Activated naive CD8-positive, alpha-beta T cell treated with anti-CD3 and anti-CD28 coated beads, Interleukin-2, amount 10 ng/mL, durations not matched to agents 7 days and 5 days (primary cell): ENCODE measurements around the gene CHST13. TPM values are rescaled to one million over a fixed set of nuclear protein-coding genes. Genes with fewer than 3 reads are reported as not detected.

Source experiments
- ATAC-seq: fragments of 150-1000 bp; cut with Tn5 transposase; one replicate; pipeline ENCODE4 v1.10.0; 2021; ENCODE audit warnings: low read depth, moderate library complexity
- POLR2A ChIA-PET: fragments of 350-600 bp; sonication (Branson Sonifier 250); formaldehyde crosslinking; loops from one replicate; lab custom pipeline; 2021; ENCODE audit warnings: antibody characterized with exemption; lab: Charles Lee
- DNase-seq: peaks from one replicate; pipeline ENCODE4 v3.0.0; 2021
- H3K27ac Mint-ChIP-seq: one replicate; pipeline ENCODE4 v1.8.0; 2022; ENCODE audit warnings: mild to moderate bottlenecking, mixed read lengths
- H3K27me3 Mint-ChIP-seq: one replicate; pipeline ENCODE4 v1.8.0; 2022; ENCODE audit warnings: mild to moderate bottlenecking, moderate library complexity, mixed read lengths
- H3K36me3 Mint-ChIP-seq: one replicate; pipeline ENCODE4 v1.8.0; 2021; ENCODE audit warnings: mild to moderate bottlenecking, mixed read lengths
- H3K4me1 Mint-ChIP-seq: one replicate; pipeline ENCODE4 v1.8.0; 2021; ENCODE audit warnings: mixed read lengths
- H3K4me3 Mint-ChIP-seq: one replicate; pipeline ENCODE4 v1.8.0; 2022; ENCODE audit warnings: mild to moderate bottlenecking, moderate library complexity, mixed read lengths
- H3K9me3 Mint-ChIP-seq: one replicate; pipeline ENCODE4 v1.8.0; 2021; ENCODE audit warnings: mixed read lengths
- total RNA-seq, 2 experiments: library from RNA; stranded (reverse); gene quantifications; one replicate each; pipeline ENCODE4 v1.2.3, GENCODE V29; 2021

The CHST13 gene
- total RNA-seq, 2 experiments from 2014 or later, result 0.28 TPM; not detected in 1

DNA sequence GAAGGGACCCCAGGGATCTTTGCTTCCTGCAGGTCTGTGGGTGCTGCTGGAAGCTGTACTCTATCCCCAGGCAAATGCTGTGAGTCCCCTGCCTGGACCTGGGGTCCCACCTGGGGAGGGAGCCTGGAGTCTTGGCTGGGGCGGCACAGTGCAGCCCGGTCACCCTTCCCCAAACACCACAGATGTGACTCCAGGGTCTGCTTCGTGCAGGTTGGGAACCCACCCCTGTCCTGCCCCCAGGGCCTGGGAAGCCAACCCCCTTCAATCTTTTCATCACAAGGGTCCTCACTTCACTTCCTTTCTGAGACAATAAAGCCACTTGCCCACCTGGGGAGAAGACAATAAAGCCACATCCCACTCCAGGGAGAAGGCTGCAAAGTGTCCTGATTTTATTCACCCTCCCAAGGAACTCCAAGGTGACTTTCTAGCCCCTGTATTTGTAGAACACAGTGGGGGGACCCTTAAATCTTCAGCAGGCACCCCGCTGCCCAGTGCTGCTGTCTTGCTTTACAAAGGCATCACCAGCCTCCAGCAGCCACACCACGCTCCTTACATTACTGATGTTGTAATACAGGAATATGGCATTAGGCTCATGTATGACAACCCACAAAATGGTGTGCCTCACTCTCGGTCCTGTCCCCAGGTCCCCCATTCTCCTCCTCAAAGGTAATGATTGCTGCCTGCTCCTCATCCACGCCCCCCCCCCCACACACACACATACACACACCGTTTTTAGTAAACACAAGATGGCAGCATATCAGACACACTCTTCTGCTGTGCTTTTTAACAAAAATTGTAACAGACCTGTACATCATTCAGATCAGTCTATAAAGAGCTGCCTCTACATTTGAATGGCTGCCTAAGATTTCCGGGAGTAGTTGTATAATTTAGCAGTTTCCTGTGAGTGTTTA is 24.9 kb downstream of the CHST13 start:
- no peaks in the 10 kb centered on the region for H3K36me3 Mint-ChIP-seq
- peak; percentile 7 for DNase-seq
- H3K27ac Mint-ChIP-seq, result no peak overlapping the region
- H3K4me3 Mint-ChIP-seq, result no peak overlapping the region
- H3K4me1 Mint-ChIP-seq, result no peaks in the 10 kb centered on the region
- POLR2A ChIA-PET, result no interaction called here
- peaks cover 12% of the 10 kb centered on the region for H3K27me3 Mint-ChIP-seq
- no peaks in the 10 kb centered on the region for H3K9me3 Mint-ChIP-seq
- no peak for ATAC-seq

- H3K27me3 Mint-ChIP-seq, result peaks cover 12% of the 10 kb centered on the region
- no peaks in the 10 kb centered on the region for H3K36me3 Mint-ChIP-seq
- no peaks in the 10 kb centered on the region for H3K9me3 Mint-ChIP-seq
- no peak overlapping the region for H3K4me3 Mint-ChIP-seq
- POLR2A ChIA-PET, result no interaction called here
- no peaks in the 10 kb centered on the region for H3K4me1 Mint-ChIP-seq
- ATAC-seq (no peak), DNase-seq (peak; percentile 21)
- H3K27ac Mint-ChIP-seq, result no peak overlapping the region
Observed at GRCh38 chr3:126549861-126550487, 26.0 kb downstream of the CHST13 start.

DNA sequence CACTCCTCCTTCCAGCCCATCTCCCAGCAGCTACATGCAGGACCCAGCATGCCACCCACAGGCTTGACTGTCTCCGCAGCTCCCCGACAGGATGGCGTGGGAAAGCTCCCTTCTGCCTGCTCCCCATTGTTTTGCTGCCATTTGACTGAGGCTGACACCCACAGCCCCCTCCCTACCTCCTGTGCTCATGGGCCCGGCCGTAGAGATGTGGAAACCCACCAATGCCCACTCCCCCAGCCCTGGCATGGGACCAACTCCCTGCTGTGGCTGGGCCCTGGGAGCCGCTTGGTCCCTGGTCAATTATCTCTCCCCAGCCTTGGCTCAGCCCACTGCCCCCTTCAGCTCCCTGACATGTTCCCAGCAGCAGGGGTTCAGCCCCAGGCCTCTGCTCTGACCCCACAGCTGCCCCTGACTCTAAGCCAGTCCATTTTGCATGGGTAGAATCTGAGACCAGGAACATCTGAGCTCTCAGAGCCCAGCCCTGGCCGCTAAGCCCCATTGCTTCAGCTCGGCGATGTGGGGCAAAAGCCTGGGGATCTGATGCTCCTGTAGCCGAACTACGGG is 26.6 kb downstream of the CHST13 start:
- POLR2A ChIA-PET, result no interaction called here
- ATAC-seq (no peak), DNase-seq (peak; percentile 17)
- Mint-ChIP-seq H3K27ac (no peak overlapping the region), H3K36me3 (no peaks in the 10 kb centered on the region), H3K4me3 (no peak overlapping the region), H3K9me3 (no peaks in the 10 kb centered on the region), H3K4me1 (no peaks in the 10 kb centered on the region), H3K27me3 (peaks cover 12% of the 10 kb centered on the region)

GRCh38 chr3:126551121-126551838 is 27.3 kb downstream of the CHST13 start:
- H3K4me3 Mint-ChIP-seq, result no peak overlapping the region
- no peak overlapping the region for H3K27ac Mint-ChIP-seq
- peaks cover 12% of the 10 kb centered on the region for H3K27me3 Mint-ChIP-seq
- H3K36me3 Mint-ChIP-seq, result no peaks in the 10 kb centered on the region
- no peaks in the 10 kb centered on the region for H3K4me1 Mint-ChIP-seq
- POLR2A ChIA-PET, result no interaction called here
- DNase-seq (peak; percentile 8), ATAC-seq (no peak)
- H3K9me3 Mint-ChIP-seq, result no peaks in the 10 kb centered on the region

- no peaks in the 10 kb centered on the region for H3K9me3 Mint-ChIP-seq
- H3K4me1 Mint-ChIP-seq, result no peaks in the 10 kb centered on the region
- no peak overlapping the region for H3K4me3 Mint-ChIP-seq
- H3K36me3 Mint-ChIP-seq, result no peaks in the 10 kb centered on the region
- POLR2A ChIA-PET, result no interaction called here
- no peak overlapping the region for H3K27ac Mint-ChIP-seq
- peaks cover 10% of the 10 kb centered on the region for H3K27me3 Mint-ChIP-seq
- ATAC-seq (no peak), DNase-seq (peak; percentile 19)
Observed at GRCh38 chr3:126551839-126552687, 28.1 kb downstream of the CHST13 start.

DNA sequence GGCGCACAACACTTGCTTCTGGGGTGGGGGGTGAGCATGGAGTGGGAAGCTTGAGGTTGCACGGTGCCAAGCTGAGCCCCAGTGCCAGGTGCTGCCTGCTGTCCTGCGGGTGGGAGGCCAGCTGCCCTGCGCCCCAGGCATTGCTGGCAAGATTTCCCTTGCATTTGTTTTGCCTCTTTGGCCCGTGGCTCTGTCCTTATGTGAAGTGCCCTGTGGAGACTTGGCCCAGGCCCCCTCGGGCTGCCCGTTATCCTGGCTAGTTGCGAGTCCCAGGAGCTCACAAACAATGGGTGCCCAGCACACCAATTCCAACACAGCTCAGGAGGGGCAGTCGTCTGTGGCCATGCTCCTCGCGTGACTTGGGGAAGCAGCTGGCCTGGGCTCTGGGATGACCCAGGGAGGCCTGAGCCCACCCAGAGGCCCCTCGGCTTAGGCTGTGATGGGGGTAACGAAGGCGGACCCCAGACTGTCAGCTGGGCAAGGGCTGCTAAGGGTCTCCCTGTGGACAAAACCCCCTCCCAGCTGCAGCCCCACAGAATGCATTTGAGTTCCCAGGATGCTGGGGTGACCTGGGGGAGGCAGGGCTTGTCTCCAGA is 28.8 kb downstream of the CHST13 start:
- Mint-ChIP-seq H3K9me3 (no peaks in the 10 kb centered on the region), H3K4me1 (no peaks in the 10 kb centered on the region), H3K27ac (no peak overlapping the region), H3K27me3 (peaks cover 4% of the 10 kb centered on the region), H3K4me3 (no peak overlapping the region), H3K36me3 (no peaks in the 10 kb centered on the region)
- no peak for ATAC-seq
- POLR2A ChIA-PET, result no interaction called here
- peak; percentile 17 for DNase-seq

DNA sequence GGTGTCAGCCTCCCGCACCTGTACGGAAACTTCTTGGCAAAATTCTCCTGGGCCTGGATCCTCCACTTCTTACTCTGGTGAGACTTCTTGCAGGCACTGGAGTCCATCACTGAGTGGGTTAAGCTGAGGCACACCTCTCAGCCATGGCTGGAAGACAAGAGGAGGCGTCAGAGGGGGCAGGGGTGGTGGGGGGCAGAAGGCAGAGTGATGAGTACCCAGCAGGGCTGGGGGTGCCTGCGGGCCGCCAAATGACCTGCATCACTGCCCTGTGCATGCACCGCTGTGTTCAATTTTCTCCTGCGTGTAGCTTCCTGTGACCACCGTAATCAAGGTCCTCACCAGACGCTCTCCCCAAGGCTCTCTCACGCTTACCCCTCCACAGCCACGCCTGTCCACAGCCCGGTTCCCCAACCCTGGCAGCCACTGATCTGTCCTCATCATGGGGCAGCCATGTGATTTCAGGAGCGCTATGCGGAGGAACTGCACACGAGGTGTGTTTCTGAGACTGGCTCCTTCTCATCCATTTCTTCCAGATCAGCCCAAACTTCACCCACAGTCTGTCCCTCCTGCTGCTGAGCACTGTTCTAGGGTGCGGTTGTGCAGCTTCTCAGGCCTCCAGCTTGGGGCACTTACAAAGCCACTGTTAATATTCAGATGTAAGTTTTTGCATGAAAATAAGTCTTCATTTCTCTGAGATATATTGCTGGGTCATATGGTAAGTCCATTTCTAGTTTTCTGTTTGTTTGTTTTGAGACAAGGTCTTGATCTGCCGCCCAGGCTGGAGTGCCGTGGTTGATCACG is 29.5 kb downstream of the CHST13 start:
- H3K27me3 Mint-ChIP-seq, result peaks cover 4% of the 10 kb centered on the region
- ATAC-seq, result no peak
- DNase-seq, result peak; percentile 9
- no peaks in the 10 kb centered on the region for H3K4me1 Mint-ChIP-seq
- no peak overlapping the region for H3K4me3 Mint-ChIP-seq
- H3K9me3 Mint-ChIP-seq, result no peaks in the 10 kb centered on the region
- H3K36me3 Mint-ChIP-seq, result no peaks in the 10 kb centered on the region
- H3K27ac Mint-ChIP-seq, result no peak overlapping the region
- POLR2A ChIA-PET, result no interaction called here

GRCh38 chr3:126554560-126555525 is 30.9 kb downstream of the CHST13 start:
- no peaks in the 10 kb centered on the region for H3K36me3 Mint-ChIP-seq
- H3K4me1 Mint-ChIP-seq, result no peaks in the 10 kb centered on the region
- H3K9me3 Mint-ChIP-seq, result no peaks in the 10 kb centered on the region
- H3K27me3 Mint-ChIP-seq, result peaks cover 4% of the 10 kb centered on the region
- POLR2A ChIA-PET, result no interaction called here
- peak; percentile 17 for DNase-seq
- no peak for ATAC-seq
- H3K27ac Mint-ChIP-seq, result no peak overlapping the region
- H3K4me3 Mint-ChIP-seq, result no peak overlapping the region

- DNase-seq, result peak; percentile 15
- ATAC-seq, result no peak
- no peak overlapping the region for H3K27ac Mint-ChIP-seq
- no peaks in the 10 kb centered on the region for H3K36me3 Mint-ChIP-seq
- no peaks in the 10 kb centered on the region for H3K9me3 Mint-ChIP-seq
- peaks cover 7% of the 10 kb centered on the region for H3K27me3 Mint-ChIP-seq
- POLR2A ChIA-PET, result no interaction called here
- no peaks in the 10 kb centered on the region for H3K4me1 Mint-ChIP-seq
- no peak overlapping the region for H3K4me3 Mint-ChIP-seq
Observed at GRCh38 chr3:126555795-126556636, 32.1 kb downstream of the CHST13 start.

GRCh38 chr3:126556637-126557414 is 32.9 kb downstream of the CHST13 start:
- H3K4me1 Mint-ChIP-seq, result no peaks in the 10 kb centered on the region
- POLR2A ChIA-PET, result no interaction called here
- no peak overlapping the region for H3K4me3 Mint-ChIP-seq
- DNase-seq, result no peak
- H3K9me3 Mint-ChIP-seq, result no peaks in the 10 kb centered on the region
- no peak overlapping the region for H3K27ac Mint-ChIP-seq
- no peaks in the 10 kb centered on the region for H3K36me3 Mint-ChIP-seq
- peaks cover 10% of the 10 kb centered on the region for H3K27me3 Mint-ChIP-seq
- ATAC-seq, result no peak
